ENCODE data around the gene TMEM143.

The TMEM143 gene

DNA sequence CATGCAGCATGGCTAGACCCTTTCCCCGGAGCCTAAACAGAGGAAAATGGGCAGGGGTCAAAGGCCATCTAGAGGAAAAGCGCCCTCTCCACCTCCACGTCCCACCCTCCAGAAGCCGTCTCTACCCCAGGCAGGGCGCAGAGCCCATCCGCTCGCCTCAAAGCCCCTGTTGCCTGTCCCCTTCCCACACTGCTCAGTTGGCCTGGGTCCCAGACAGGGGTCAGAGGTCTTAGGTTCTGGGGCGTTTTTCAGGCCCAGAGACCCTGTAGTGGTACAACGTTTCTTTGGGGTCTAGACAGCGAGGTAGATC is 285 bp downstream of the TMEM143 start:
- DNase-seq (ENCODE audit: low spot score) = no peak
- Histone ChIP-seq H3K27me3 (ENCODE audit: control insufficient read depth in 3 of 3, insufficient read depth in 3 of 3, low read depth in 1 of 3, low read length in 3 of 3) (peaks cover 0 to 7% (median 0%) of the 10 kb centered on the region in 3 experiments), H3K79me1 (ENCODE audit: low read depth, low read length) (no peaks in the 10 kb centered on the region), H3K14ac (ENCODE audit: low read length) (peak overlapping the region; percentile 49), H2BK5ac (ENCODE audit: low read length) (no peak overlapping the region), H2BK120ac (ENCODE audit: low read depth, low read length) (peak overlapping the region; percentile 19), H3K4me3 (ENCODE audit: low read length in 2 of 2) (peak overlapping the region; percentile 66 to 70), H4K91ac (ENCODE audit: low read depth, low read length, poor library complexity) (no peak overlapping the region), H2AK5ac (ENCODE audit: low read depth, low read length) (peak overlapping the region; percentile 87), H3K4me1 (ENCODE audit: control insufficient read depth in 2 of 2, insufficient read depth in 1 of 2, low read depth in 1 of 2, low read length in 2 of 2) (peaks cover 3 to 9% of the 10 kb centered on the region in 2 donors), H3K36me3 (replicated peaks in 1 of 2; ENCODE audit: control insufficient read depth in 2 of 2, insufficient read depth in 2 of 2, low read length in 2 of 2) (no peaks in the 10 kb centered on the region), H2BK12ac (ENCODE audit: low read length) (no peak overlapping the region), H2AFZ (ENCODE audit: low read length) (peak overlapping the region; percentile 90), H3K27ac (replicated peaks; ENCODE audit: low read length) (peak overlapping the region; percentile 72), H3K4ac (ENCODE audit: low read length) (no peak overlapping the region), H3K4me2 (ENCODE audit: insufficient read depth, low read length, poor library complexity, severe bottlenecking) (peak overlapping the region; percentile 94), H3K9ac (ENCODE audit: low read depth, low read length, poor library complexity) (peak overlapping the region; percentile 79), H3K23ac (ENCODE audit: low read depth, low read length, poor library complexity) (no peak overlapping the region), H3K18ac (ENCODE audit: low read length) (peak overlapping the region; percentile 94), H4K8ac (ENCODE audit: low read depth, low read length) (no peak overlapping the region), H2BK15ac (ENCODE audit: low read length) (peak overlapping the region; percentile 70), H3K9me3 (replicated peaks in 1 of 2; ENCODE audit: control insufficient read depth in 2 of 2, insufficient read depth in 1 of 2, low read depth in 1 of 2, low read length in 2 of 2) (peaks cover 0 to 4% of the 10 kb centered on the region in 2 donors)
- WGBS, 2 donors (ENCODE audit: extremely low coverage in 2 of 2, insufficient read length in 2 of 2, insufficient replicate concordance in 1 of 2) = no CpG with 5 or more reads among the region's 10 CpGs

DNA sequence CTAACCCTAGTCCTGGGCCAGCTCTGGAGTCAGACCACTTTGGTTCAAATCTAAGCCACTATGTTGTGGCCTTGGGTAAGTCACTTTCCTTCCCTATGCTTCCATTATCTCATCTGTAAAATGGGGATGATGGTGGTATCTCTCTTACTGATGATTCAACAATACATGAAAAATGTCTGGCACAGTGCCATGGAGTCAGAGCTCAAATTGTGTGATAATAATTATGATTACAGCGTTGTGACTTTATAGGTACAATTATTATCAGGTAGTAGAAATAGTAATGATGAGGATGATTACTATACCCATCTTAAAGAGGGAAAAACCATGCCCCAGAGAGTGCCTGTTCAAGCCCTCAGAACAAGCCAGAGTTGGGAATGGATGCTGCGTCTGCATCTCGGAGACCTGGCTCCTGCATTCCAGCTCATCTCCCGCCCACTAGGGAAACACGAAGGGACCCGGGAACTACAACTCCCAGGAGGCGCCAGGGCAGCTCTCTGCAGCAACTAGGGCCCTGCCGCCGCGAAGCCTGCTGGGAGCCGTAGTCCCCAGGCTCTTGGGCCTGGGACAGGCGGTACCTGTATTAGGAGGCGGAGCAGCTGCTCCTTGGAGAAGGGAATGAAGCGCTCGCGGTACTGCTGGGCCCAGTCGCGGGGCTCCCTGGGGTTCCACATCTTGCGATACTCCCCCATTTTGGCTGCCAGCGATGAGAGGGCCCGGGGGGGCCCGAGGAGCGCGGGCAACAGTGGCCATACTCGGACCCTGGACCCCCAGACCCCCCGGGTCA is 832 bp downstream of the TMEM143 start:
- Histone ChIP-seq H2BK5ac (ENCODE audit: low read length) (no peak overlapping the region), H3K4me2 (ENCODE audit: insufficient read depth, low read length, poor library complexity, severe bottlenecking) (peak overlapping the region; percentile 94), H3K36me3 (replicated peaks in 1 of 2; ENCODE audit: control insufficient read depth in 2 of 2, insufficient read depth in 2 of 2, low read length in 2 of 2) (no peaks in the 10 kb centered on the region), H3K79me1 (ENCODE audit: low read depth, low read length) (no peaks in the 10 kb centered on the region), H3K4me3 (ENCODE audit: low read length in 2 of 2) (peak overlapping the region; percentile 66 to 70), H2BK15ac (ENCODE audit: low read length) (peak overlapping the region; percentile 70), H3K4ac (ENCODE audit: low read length) (no peak overlapping the region), H4K8ac (ENCODE audit: low read depth, low read length) (no peak overlapping the region), H3K27ac (replicated peaks; ENCODE audit: low read length) (peak overlapping the region; percentile 72), H3K14ac (ENCODE audit: low read length) (no peak overlapping the region), H2AK5ac (ENCODE audit: low read depth, low read length) (peak overlapping the region; percentile 87), H3K23ac (ENCODE audit: low read depth, low read length, poor library complexity) (no peak overlapping the region), H2BK120ac (ENCODE audit: low read depth, low read length) (peak overlapping the region; percentile 19), H2AFZ (ENCODE audit: low read length) (peak overlapping the region; percentile 90), H2BK12ac (ENCODE audit: low read length) (no peak overlapping the region), H4K91ac (ENCODE audit: low read depth, low read length, poor library complexity) (no peak overlapping the region), H3K4me1 (ENCODE audit: control insufficient read depth in 2 of 2, insufficient read depth in 1 of 2, low read depth in 1 of 2, low read length in 2 of 2) (peaks cover 3 to 9% of the 10 kb centered on the region in 2 donors), H3K9ac (ENCODE audit: low read depth, low read length, poor library complexity) (peak overlapping the region; percentile 79), H3K27me3 (ENCODE audit: control insufficient read depth in 3 of 3, insufficient read depth in 3 of 3, low read depth in 1 of 3, low read length in 3 of 3) (peaks cover 0 to 12% (median 0%) of the 10 kb centered on the region in 3 experiments), H3K18ac (ENCODE audit: low read length) (peak overlapping the region; percentile 94), H3K9me3 (replicated peaks in 1 of 2; ENCODE audit: control insufficient read depth in 2 of 2, insufficient read depth in 1 of 2, low read depth in 1 of 2, low read length in 2 of 2) (peaks cover 0 to 4% of the 10 kb centered on the region in 2 donors)
- peak; percentile 90 for DNase-seq (ENCODE audit: low spot score)
- no CpG with 5 or more reads among the region's 26 CpGs for WGBS, 2 donors (ENCODE audit: extremely low coverage in 2 of 2, insufficient read length in 2 of 2, insufficient replicate concordance in 1 of 2)

DNA sequence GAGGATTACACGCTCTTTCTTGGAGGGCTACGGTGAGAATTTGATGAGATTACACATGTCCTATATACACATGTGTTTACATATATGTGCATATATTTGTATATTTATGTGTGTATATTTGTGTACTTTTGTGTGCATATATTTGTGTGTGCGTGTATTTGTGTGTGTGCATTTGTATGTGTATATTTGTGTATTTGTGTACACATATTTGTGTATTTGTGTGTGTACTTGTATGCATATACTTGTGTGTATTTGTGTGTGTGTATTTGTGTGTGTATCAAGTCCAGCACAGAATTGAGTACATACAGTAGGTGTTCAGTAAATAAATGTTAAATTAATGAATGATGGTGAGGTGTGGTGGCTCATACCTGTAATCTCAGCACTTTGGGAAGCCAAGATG is 1.8 kb downstream of the TMEM143 start:
- Histone ChIP-seq H3K36me3 (replicated peaks in 1 of 2; ENCODE audit: control insufficient read depth in 2 of 2, insufficient read depth in 2 of 2, low read length in 2 of 2) (no peaks in the 10 kb centered on the region), H3K4ac (ENCODE audit: low read length) (no peak overlapping the region), H3K4me1 (ENCODE audit: control insufficient read depth in 2 of 2, insufficient read depth in 1 of 2, low read depth in 1 of 2, low read length in 2 of 2) (peaks cover 3 to 9% of the 10 kb centered on the region in 2 donors), H3K4me3 (ENCODE audit: low read length in 2 of 2) (no peak overlapping the region), H3K14ac (ENCODE audit: low read length) (no peak overlapping the region), H2BK15ac (ENCODE audit: low read length) (no peak overlapping the region), H3K9me3 (replicated peaks in 1 of 2; ENCODE audit: control insufficient read depth in 2 of 2, insufficient read depth in 1 of 2, low read depth in 1 of 2, low read length in 2 of 2) (peaks cover 0 to 4% of the 10 kb centered on the region in 2 donors), H2BK120ac (ENCODE audit: low read depth, low read length) (no peak overlapping the region), H2AFZ (ENCODE audit: low read length) (no peak overlapping the region), H3K27ac (replicated peaks; ENCODE audit: low read length) (no peak overlapping the region), H3K27me3 (ENCODE audit: control insufficient read depth in 3 of 3, insufficient read depth in 3 of 3, low read depth in 1 of 3, low read length in 3 of 3) (peaks cover 0 to 8% (median 0%) of the 10 kb centered on the region in 3 experiments), H4K91ac (ENCODE audit: low read depth, low read length, poor library complexity) (no peak overlapping the region), H2BK12ac (ENCODE audit: low read length) (no peak overlapping the region), H3K4me2 (ENCODE audit: insufficient read depth, low read length, poor library complexity, severe bottlenecking) (no peak overlapping the region), H3K79me1 (ENCODE audit: low read depth, low read length) (no peaks in the 10 kb centered on the region), H4K8ac (ENCODE audit: low read depth, low read length) (no peak overlapping the region), H2AK5ac (ENCODE audit: low read depth, low read length) (no peak overlapping the region), H2BK5ac (ENCODE audit: low read length) (no peak overlapping the region), H3K9ac (ENCODE audit: low read depth, low read length, poor library complexity) (no peak overlapping the region), H3K23ac (ENCODE audit: low read depth, low read length, poor library complexity) (no peak overlapping the region), H3K18ac (ENCODE audit: low read length) (no peak overlapping the region)
- DNase-seq (ENCODE audit: low spot score) = no peak
- no CpG with 5 or more reads among the region's 3 CpGs for WGBS, 2 donors (ENCODE audit: extremely low coverage in 2 of 2, insufficient read length in 2 of 2, insufficient replicate concordance in 1 of 2)

DNA sequence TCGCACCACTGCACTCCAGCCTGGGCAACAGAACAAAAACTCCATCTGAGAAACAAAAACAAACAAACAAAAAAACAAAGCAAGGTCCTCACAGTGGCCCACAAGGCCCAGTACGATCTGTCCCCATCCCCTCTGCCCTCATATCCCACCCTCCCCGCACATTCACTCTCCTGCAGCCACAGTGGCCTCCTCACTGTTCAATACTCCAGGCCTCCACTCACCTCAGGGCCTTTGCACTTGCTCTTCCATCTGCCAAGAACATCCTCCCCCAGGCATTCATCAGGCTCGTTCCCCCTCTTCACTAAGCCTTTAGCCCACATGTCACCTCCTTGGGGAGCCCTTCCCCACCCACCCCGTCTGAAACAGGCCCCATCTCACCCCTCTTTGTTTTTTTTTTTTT is 4.6 kb downstream of the TMEM143 start:
- Histone ChIP-seq H2BK12ac (ENCODE audit: low read length) (no peak overlapping the region), H3K4me3 (ENCODE audit: low read length in 2 of 2) (no peak overlapping the region), H3K14ac (ENCODE audit: low read length) (no peak overlapping the region), H3K79me1 (ENCODE audit: low read depth, low read length) (no peaks in the 10 kb centered on the region), H3K18ac (ENCODE audit: low read length) (no peak overlapping the region), H3K36me3 (replicated peaks in 1 of 2; ENCODE audit: control insufficient read depth in 2 of 2, insufficient read depth in 2 of 2, low read length in 2 of 2) (no peaks in the 10 kb centered on the region), H2AK5ac (ENCODE audit: low read depth, low read length) (no peak overlapping the region), H3K4ac (ENCODE audit: low read length) (no peak overlapping the region), H3K4me1 (ENCODE audit: control insufficient read depth in 2 of 2, insufficient read depth in 1 of 2, low read depth in 1 of 2, low read length in 2 of 2) (peaks cover 10 to 11% of the 10 kb centered on the region in 2 donors), H3K27me3 (ENCODE audit: control insufficient read depth in 3 of 3, insufficient read depth in 3 of 3, low read depth in 1 of 3, low read length in 3 of 3) (peaks cover 0 to 13% (median 0%) of the 10 kb centered on the region in 3 experiments), H3K27ac (replicated peaks; ENCODE audit: low read length) (no peak overlapping the region), H3K9me3 (replicated peaks in 1 of 2; ENCODE audit: control insufficient read depth in 2 of 2, insufficient read depth in 1 of 2, low read depth in 1 of 2, low read length in 2 of 2) (no peaks in the 10 kb centered on the region), H3K4me2 (ENCODE audit: insufficient read depth, low read length, poor library complexity, severe bottlenecking) (no peak overlapping the region), H2BK120ac (ENCODE audit: low read depth, low read length) (no peak overlapping the region), H4K91ac (ENCODE audit: low read depth, low read length, poor library complexity) (no peak overlapping the region), H2BK5ac (ENCODE audit: low read length) (no peak overlapping the region), H2BK15ac (ENCODE audit: low read length) (no peak overlapping the region), H2AFZ (ENCODE audit: low read length) (no peak overlapping the region), H3K23ac (ENCODE audit: low read depth, low read length, poor library complexity) (no peak overlapping the region), H4K8ac (ENCODE audit: low read depth, low read length) (no peak overlapping the region), H3K9ac (ENCODE audit: low read depth, low read length, poor library complexity) (no peak overlapping the region)
- no peak for DNase-seq (ENCODE audit: low spot score)
- WGBS, 2 donors (ENCODE audit: extremely low coverage in 2 of 2, insufficient read length in 2 of 2, insufficient replicate concordance in 1 of 2) = no CpG with 5 or more reads among the region's 5 CpGs
